HG02943 (cell line): ENCODE results near the gene CD248.
"Not testable (repeated sequence)": the region's sequence is repeated elsewhere in the genome, so short reads cannot be mapped to it uniquely, and the experiment has no call there.

Experiments
- ATAC-seq: cut with Tn5 transposase; IDR thresholded peaks from one replicate; pipeline ENCODE4 v1.9.1; 2021; ENCODE audit warnings: mild to moderate bottlenecking, low read depth, moderate library complexity; ENCODE audit not compliant: unreplicated experiment

CD248 gene

DNA sequence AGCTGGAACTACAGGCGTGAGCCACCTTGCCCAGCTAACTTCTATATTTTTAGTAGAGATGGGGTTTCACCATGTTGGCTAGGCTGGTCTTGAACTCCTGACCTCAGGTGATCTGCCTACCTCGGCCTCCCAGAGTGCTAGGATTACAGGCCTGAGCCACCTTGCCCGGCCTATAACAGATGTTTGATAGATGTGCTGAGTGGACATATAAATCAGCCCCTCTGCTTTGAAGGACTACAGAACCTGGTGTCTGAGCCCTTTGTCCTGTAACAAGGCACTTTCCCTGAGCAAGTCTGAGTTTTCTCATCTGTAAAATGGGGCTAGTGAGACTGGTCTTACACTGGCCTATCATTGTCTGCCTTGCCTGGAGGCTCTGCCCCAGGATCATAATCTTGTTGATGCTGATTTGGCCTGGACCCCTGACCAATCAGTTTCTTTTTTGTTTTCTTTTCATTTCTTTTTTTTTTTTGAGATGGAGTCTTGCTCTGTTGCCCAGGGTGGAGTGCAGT, 12.4 kb upstream of the CD248 start:
- no peak for ATAC-seq

DNA sequence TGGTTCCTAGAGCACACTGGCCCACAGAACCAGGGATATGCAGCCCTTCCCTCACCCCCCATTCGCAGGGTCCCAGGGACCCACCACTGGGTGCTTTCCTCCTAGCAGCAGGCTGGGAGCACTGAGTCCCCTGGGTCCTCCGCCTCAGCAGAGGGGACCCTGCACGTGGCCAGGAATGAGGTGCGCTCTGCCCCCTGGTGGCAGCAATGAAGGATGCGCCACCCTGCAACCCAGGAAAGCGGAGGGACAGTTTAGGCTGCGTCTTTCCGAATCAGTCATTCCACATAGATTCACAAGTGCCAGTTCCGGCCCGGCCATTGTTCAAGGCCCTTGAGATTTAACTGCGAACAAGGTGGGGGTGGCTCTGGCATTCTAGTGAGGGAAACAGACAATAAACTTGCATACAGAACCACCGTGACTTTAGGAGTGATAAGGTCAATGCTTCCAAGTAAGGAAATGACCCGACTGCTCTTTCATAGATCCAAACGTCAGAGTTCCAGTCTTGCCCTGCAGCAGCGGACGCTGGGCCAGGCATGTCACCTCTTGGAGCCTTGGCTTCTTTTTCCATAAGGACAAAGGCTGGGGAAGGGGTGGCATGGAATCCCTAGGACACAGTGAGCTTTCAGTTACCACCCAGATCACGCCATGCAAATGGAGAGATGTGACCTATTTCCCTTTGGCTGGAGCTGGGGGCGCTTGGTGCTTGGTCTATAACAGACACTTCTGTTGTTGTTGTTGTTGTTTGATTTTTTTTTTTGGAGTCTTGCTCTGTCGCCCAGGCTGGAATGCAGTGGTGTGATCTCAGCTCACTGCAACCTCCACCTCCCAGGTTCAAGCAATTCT, 11.7 kb upstream of the CD248 start:
- ATAC-seq = no peak

DNA sequence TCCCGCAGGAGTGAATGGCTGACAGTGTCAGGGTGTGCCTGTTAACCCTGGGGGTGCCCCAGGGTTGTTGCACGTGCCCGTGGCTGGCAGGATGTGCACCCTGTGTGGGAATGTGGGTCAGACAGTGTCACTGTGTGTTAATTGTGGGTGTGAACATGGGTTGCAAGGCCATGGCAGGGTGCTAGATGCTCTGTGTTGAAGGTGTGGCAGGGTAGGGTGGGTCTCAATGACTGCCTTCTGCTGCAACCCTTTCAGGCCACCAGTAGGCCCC, 11.1 kb upstream of the CD248 start:
- ATAC-seq = no peak

DNA sequence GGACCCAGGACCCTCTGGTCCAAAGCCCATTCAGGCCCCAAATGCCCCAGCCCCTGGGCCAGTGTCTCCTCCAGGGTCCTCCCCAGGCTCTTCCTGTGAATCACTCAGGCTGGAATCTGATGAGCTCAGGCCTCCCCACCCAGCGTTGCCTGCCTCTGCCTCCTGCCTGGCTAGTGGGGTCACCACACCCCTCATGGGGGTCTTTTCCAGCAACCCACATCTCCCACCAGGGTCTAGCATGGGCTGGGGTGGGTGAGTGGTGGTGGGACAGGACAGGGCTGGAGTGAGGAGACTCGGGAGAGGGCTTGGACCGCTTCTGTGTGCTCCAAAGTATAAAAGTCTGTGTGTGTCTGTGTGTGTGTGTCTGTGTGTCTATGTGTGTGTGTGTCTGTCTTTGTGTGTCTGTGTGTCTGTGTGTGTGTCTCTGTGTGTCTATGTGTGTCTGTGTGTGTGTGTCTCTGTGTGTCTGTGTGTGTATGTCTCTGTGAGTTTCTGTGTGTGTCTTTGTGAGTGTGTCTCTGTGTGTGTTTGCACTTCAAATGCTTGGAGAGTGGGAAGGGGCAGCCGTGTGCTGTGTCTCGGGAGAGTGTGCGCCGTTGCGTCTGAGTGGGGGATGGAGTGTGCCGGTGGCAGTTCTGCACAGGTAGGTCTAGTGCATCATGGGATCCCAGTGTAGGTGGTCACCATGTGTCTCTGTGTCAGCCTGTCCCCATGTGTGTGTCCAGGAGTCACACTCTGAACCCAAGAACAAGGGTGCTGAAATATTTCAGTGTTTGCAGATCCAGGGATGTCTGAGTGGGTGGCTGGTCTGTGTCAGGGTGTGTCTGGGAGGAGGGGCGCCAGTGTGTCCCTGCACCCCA, 10.6 kb upstream of the CD248 start:
- no peak for ATAC-seq

DNA sequence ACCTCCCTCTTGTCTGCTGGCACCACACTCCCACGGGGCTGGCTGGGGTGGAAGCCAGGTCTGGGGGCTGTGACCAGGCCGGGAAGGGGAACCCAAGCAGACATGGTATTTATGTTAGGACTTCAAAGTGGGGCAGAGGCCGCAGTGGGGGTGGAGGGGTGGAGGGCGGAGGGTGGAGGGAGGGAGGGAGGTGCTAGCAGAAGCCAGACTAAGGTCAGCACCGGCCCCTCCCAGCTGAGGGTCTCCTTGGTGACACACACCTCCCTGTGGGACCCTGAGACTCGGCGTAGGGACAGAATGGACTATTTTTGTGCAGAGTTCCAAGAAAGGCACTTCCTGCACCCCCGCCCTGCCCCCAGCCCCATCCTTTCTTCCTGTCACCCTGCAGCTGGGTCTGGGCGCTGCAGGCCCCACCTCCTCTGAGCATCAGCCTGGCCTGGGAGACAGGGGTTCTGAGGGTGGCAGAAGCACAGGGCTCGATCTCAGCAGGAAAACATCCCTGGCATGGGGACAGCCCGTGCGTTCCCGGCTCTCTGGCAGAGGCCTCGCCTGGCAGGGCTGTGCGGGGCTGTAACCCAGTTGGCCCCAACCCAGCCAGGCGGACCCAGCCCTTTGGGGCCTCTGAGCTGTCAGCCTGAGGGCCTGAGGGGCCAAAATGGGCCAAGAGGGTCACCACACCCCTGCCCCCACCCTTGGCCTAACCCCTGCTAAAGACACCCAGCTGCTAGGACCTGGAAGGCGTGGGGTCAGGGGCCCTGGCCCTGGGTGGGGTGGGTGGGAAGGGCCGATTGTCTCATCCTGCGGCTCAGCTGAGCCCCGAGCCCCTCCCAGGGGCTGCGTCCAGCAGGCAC, 9.6 kb upstream of the CD248 start:
- ATAC-seq = no peak

DNA sequence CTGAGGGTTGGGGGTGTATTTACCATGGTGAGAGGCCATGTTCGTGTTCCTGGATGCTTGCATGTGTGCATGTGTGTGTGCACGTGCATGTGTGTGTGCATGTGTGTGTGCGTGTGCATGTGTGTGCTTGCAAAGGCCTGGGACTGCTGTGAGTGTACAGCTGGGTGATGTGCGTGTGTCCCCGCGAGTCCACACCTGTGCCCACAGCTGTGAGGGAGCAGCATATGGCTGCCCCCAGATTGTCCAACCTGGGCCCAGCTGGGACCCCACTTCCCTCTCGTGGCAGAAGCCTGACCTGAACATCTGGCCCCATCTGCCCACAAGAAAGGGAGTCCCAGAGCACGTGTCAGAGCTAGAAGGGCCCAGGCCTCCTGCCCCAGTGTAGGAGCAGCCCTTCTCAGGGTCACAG, 8.4 kb upstream of the CD248 start:
- no peak for ATAC-seq

DNA sequence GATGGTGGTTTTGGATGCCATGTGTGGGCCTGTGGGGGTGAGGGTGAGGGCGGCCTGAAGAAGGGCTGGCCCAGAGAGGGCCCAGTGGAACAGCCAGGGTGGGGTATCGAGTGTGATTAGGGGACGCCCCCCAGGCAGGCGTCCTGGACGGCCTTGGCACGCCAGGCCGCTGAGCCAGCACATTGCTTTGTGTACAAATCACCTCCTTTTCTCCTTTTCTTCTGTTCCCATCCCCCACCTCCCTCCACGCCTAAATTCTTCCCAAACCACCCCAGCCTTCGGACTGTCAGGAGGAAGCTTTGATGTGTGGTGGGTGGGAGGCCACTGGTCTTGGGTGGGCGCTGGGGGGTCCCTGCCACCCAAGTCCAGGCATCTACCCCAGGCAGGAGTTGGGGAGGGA, 7.8 kb upstream of the CD248 start:
- ATAC-seq = no peak

DNA sequence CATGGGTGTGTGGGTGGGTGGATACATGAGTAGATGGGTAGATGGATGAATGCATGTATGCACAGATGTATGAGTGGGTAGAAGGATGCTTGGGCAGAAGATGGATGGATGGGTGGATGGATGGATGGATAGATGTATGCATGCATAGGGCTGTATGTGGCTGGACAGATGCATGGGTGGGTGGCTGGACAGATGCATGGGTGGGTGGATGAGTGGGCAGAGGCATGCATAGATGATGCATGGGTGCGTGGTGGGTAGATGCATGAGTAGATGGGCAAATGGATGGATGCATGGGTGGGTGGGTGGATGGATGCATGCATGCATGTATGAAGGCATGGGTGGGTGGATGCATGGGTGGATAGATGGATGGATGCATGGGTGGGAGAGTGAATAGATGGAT, 6.8 kb upstream of the CD248 start:
- ATAC-seq = no peak

DNA sequence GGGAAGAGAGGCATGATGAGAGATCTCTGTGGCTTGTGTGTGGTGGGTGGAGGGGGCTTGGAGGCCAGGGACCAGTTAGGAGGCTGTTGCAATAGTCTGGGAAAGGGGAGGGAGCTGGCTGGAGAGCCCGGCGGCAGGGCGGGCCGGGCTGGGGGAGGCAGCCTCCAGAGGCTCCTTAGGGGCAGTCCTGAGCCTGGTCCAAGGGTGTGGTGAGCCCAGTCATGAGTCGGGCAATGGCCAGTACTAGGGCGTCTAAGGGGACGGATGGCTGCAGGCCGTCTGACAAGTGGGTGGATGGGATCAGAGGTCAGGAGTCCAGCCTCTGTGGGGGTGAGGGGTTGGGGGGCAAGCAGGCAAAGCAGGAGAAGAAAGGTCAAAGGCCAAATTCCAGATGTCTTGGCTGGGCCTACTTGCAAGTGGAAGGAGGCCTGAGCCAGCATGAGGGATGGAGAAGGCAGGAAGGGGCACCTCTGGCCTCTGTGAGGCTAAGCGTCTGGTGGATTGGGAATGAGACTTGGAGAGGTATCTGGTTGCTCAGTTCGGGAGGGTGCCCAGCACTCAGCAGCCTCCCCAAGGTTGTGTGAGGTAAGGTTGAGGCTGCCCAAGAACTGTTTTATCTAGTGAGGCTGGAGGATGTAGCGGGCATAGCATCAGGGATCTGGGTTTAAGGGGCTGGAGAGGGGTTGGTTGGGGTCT, 6.0 kb upstream of the CD248 start:
- no peak for ATAC-seq

DNA sequence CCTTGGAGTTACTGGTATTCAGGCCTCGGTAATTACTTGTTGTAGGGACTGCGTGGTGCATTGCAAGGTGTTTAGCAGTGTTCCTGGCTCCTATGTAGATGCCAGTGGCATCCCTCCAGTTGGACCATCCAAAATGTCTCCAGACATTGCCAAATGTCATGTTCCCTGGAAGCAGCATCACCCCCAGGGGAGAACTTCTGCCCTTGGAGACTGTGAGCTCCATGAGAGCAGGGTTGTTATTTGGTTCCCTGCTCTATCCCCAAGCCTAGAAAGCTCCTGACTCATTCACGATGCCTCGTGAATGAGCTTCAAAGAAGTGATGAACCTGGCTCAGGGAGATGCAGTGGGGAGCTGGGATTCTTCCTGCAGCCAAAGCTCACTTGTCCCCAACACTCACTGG, 4.8 kb upstream of the CD248 start:
- no peak for ATAC-seq

DNA sequence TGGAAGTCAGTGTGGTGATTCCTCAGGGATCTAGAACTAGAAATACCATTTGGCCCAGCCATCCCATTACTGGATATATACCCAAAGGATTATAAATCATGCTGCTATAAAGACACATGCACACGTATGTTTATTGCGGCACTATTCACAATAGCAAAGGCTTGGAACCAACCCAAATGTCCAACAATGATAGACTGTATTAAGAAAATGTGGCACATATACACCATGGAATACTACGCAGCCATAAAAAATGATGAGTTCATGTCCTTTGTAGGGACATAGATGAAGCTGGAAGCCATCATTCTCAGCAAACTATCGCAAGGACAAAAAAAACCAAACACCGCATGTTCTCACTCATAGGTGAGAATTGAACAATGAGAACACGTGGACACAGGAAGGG, 3.9 kb upstream of the CD248 start:
- not testable (repeated sequence) for ATAC-seq

DNA sequence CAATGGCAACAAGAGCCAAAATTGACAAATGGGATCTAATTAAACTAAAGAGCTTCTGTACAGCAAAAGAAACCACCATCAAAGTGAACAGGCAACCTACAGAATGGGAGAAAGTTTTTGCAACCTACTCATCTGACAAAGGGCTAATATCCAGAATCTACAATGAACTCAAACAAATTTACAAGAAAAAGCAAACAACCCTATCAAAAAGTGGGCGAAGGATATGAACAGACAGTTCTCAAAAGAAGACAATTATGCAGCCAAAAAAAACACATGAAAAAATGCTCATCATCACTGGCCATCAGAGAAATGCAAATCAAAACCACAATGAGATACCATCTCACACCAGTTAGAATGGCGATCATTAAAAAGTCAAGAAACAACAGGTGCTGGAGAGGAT, 3.4 kb upstream of the CD248 start:
- not testable (repeated sequence) for ATAC-seq

DNA sequence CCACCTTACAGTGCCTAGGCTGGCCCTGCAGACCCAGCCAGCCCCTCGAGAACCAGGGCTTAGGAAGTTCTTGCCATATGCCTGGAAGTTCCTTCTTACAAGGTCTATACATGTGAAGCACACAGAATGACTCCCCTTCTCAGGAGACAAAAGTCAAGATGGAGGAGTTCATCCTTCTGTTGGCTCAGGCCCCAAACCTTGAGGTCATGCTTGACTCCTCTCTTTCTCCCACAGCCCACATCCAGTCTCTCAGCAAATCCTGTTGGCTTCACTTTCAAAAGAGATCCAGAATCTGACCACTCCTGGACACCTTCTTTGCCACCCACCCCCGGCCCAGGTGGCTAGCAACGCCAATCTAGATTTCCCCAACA, 1.7 kb upstream of the CD248 start:
- ATAC-seq = no peak

DNA sequence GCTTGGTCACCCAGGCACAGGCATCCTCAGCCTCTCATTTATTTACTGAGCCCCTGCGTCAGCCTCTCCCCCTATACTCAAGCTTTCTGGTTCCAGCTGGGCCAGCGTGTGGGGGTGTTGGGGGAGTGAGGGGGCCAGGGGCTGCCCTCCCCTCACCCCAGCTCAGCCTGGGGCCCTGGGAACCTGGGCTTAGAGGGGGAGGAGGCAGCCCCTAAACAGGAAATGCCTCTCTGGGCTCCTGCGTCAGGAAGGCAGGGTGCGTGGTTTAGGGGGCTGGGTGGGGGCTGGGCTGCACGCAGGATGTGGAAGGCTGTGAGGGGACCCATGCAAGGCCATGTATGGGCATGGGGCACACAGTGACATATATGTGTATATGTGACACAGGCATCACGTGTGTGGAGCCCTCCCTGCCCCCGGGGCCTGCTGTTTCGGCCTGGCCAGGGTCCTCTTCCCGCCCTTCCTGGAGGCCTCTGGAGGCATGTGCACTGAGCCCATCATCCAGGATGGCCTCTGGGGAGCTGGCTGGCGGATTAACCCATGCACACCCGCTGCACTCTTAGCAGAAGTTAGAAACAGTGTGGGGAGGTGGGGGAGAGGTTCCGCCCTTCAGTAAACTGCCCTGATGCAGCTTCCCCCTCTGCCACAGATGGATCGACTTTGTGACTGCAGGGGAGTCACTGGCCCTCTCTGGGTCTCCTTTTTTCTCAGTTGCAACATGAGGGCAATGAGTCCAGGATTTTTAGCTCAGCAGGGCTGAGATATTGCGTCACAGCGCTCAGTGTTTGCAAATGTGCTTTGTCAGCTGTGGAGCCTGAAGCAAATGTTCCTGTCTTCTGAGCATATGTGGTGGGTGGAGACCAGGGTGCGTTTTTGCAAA, 1.1 kb upstream of the CD248 start:
- no peak for ATAC-seq

DNA sequence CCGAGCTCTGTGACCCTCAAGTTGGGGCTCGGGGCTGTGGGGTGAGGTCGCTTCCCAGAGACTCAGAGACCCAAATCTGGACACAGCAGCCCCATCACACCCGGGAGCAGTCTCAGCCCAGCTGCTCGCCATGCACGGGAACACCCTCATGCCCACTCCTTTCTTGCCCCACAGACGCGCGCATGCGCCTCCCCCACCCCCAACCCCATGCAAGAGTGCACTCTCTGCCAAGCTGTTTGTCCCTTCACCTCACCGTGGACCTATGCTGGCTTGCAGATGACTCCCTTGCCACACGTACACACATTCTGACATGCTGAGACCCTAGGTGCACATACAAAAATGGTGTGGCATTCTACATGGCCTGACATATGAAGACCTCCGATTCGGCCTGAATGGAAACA, 478 bp upstream of the CD248 start:
- no peak for ATAC-seq

DNA sequence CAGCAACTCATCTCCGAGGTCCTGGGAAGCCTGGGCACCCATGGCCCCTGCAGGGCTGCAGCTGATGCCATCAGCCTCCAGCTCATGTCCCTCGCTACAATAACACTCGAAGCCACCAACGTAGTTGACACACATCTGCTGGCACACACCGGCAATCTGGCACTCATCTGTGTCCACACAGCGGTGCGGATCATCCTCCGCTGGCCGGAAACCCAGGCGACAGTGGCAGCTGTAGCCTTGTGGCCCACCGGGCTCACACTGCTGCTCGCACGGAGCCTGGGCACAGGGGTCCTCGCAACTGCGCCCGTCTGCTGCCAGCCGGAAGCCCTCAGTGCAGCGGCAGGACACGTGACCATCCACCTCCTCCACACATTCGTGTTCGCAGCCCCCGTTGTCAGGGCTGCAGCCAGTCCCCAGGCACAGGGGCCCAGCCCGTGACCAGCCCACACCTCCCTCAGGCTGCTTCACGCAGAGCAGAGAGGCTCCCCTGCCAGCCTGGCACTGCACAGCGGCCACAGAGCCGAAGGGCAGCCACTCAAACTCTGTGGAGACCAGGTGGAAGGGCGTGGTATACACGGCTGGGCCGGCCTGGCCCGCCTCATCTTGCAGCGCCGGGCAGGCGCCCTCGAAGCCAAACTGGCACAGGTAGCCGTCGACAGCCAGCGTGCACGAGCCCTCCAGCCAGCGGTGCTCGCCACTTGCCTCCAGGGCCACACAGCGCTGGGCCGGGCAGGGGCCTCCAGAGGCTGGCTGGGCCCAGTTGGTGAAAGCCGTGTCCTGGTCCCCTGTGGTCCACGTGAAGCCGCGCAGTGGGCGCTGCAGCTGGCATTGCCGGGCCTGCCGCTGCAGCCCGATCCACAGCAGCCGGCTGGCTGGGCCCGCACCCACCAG, 678 bp downstream of the CD248 start:
- no peak for ATAC-seq

DNA sequence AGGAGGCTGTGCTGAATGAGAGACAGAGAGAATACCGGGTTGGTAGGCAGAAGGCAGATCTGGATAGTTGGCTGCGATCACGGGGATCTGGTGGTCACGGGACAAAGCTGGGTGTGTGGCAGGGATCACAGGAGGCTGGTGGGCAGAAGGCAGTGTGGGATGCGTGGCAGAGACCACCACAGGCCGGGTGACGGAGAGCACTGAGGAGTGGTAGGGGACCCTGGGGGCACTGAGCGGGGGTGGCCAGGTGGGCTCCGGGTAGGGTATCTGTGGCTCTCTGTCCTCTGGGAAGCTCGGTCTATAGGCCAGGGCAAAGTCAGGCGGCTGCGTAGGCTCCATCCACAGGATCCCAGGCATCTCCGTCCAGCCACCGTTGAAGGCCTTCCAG, 1.4 kb downstream of the CD248 start:
- no peak for ATAC-seq
